Muscle of back (tissue), 11 donors: Measurements from ENCODE around the gene APOA5. TPM values are rescaled to one million over a fixed set of nuclear protein-coding genes. Genes with fewer than 3 reads are reported as not detected.
"Not testable (repeated sequence)": the region's sequence is repeated elsewhere in the genome, so short reads cannot be mapped to it uniquely, and the experiment has no call there.

Experiments
- DNase-seq, 3 donors: peaks; one replicate each; pipeline versions ENCODE4 v3.0.0 to v3.0.0-alpha.2; 2013
- polyA plus RNA-seq, 10 donors: library from polyadenylated mRNA; unstranded; fragments of 120-200 nt; gene quantifications; one replicate each; pipeline ENCODE4 v1.2.1, GENCODE V29; 2013; ENCODE audit not compliant: insufficient read length in 10 of 10

Gene APOA5
- polyA plus RNA-seq, 10 donors, result not detected

DNA sequence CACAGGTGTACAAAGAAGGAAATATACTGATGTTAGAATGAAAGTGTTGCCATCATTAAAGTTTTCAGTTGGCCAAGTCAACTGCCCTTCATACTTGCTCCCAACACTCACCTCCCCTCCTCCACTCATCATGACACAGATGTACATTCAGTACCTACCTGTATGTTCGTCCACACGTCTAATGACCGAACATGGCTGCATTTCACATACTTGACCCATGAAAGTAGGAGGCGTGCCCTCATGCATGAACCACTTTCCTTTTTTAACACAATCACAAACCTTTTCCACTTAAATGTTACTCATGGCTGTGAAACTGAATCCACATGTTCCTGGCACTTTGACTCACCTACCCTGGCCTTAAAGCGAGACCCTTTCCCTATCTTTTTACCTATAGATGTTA lies 15.7 kb downstream of the APOA5 start:
- no peak for DNase-seq

DNA sequence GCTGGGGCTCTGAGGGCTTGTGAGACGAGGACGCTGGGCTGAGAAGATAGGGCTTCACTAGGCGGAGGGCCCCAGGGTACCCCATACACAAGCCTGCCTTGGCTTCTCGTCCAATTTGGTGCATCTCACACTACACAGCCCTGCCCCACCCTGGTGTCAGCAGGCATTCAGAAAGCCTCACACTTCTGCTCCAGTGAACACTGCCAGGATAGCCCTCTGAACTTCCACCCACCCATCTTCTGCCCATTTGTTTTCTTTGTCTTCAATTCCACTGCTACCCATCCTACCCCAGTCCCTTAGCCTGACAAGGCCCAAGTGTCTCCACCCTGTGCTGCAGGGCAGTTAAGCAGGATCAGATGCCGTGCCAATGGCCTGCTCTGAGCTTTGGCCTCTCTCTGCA lies 17.0 kb downstream of the APOA5 start:
- no peak for DNase-seq

DNA sequence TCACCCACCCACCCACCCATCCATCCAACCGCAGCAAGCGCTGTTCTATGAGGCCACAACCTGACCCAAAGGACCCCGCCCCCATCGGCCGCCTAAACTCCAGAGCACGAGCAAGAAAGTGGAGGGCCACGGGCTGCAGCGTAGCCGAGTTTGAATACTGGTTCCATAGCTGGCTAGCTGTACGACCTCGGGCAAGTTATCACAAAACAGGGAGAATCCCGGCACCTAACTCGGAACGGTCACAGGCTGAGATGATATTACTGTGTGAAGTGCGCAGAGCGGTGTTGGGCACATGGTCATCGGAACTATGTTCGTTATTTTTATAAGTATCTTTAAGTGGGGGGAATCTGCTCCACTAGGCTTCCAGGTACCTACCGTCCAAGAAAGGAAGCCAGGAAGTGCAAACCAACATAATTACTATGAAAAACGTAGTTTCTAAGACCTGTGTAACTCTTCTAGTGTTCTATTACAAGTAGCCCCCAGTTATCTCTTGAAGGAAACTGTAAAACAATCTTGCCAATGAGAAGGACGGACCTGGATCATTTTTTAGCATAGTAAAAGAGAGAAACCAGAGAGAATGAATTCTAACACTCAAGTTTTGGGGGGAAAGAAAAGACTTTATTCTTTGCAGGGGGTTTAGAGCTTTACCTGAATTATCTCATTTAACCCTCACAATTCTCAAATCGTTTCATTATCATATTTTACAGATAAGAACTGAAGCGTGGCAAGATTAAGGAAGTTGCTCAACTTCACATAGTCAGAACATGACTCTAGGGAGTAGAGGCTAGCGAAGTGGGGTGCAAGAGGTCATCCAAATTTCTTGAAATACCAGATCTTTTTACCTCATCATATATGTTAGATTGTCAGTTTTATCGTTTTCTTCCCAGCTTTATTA lies 18.2 kb downstream of the APOA5 start:
- no peak for DNase-seq

DNA sequence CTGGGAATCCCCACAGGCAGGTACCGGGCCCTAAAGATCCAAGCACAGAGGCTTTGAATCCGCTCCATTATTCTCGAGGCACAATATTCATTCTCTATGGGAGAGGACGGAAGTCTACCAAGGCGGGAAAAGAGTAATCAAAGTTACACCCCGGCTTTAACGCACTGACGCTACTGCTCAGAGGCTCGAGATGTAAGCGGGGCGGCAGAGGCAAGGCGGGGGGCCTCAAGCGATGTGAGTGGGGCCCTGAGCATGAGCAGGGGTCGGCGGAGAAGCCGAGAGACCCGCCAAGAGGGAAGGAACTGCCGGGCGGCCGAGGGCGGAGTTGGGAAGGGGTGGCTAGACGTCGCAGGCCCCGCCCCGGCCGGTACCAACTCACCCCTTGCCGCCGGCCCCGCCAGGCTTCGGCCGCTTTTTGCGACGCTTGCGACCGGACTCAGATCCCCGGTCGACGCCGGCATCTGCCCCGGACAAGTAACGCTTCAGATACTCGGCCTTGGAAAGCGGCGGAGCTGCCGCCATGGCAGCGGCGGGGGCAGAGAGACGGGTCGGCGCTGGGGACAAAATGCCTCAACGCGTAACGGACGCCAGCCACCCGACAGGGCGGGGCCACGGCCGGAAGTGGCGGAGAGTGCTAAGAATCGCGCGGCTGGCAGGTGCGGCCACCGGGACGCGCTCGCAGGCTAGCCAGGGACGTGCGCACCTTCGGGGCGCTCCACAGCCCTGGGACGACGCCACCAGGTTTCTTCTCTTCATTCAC lies 19.1 kb downstream of the APOA5 start, which contains the start of gene BUD13:
Gene BUD13, minus strand, starts transcription at position 545 of the 760 bp plus-strand sequence. Its CDS starts 23 bp downstream, at position 522.
- DNase-seq, result peak; percentile 84 to 97 (median 90)

DNA sequence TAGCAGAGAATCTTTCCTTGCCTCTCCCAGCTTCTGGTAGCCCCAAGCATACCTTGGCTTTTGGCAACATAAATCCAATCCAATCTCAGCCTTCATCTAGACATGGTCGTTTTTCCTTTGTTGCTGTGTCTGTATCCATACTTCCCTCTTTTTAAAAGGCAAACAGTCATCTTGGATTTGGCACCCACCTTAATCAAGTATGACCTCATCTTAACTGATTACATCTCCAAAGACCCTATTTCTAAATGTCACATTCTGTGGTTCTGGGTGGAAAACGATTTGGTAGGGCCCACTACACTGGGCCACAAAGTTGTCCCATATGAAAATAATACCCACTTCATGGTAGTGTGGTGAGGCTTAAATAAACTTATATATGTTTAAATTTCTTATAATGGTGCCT lies 19.7 kb downstream of the APOA5 start:
- peak in 1 of 3 donors; percentile 26 for DNase-seq

DNA sequence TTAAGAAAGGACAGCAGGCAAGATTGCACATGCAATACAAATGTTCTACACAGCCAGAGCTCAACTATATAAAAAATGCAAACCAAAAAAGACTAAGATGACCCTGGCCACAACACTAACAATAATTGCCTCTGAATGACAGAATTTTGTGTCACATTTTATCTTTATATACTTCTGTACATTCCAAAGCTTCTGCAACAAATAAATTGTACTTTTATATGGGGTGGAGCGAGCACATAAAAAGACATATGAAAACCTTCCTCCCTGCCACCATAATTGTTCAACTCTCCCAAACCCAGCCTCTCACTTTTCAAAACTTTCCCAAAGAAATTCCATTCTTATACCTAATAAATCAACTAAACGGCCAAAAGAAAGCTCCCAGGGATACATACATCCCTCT lies 29.5 kb downstream of the APOA5 start:
- DNase-seq, result no peak

DNA sequence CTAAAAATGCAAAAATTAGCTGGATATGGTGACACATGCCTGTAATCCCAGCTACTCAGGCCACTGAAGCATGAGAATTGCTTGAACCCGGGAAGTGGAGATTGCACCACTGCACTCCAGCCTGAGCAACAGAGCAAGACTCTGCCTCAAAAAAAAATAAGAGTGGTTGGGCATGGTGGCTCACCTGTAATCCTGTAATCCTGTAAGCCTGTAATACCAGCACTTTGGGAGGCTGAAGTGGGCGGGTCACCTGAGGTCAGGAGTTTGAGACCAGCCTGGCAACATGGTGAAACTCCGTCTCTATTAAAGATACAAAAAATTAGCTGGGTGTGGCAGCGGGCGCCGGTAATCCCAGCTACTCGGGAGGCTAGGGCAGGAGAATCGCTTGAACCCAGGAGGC lies 35.6 kb downstream of the APOA5 start:
- not testable (repeated sequence) for DNase-seq

DNA sequence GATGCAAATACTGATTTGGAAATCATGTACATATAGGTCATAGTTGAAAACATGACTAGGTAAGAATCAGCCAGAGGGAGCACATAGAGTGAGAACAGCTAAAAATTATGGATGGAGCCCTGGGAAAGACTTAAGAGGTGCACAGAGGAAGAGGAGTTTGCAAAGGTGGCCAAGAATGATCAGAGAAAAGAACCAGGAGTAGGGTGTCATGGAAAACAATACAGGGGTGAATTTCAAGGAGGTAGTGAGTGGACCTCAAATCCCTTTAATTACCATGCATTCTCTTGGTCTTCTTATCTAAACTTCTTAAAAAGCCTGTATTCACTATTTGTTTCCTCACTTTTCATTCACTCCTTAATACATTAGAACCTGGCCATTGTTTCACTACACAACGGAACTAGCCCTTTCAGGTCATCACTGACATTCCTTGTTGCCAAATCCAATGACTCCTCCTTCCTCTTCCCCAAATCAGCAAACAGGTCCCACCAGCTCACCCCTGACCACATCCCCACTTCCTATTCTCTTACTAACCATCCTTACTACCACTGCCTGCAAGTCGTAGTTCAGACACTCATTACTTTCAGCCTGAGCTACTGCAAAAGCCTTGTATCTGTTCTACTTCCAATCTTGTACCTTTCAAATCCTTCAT lies 41.5 kb downstream of the APOA5 start:
- DNase-seq, result no peak

DNA sequence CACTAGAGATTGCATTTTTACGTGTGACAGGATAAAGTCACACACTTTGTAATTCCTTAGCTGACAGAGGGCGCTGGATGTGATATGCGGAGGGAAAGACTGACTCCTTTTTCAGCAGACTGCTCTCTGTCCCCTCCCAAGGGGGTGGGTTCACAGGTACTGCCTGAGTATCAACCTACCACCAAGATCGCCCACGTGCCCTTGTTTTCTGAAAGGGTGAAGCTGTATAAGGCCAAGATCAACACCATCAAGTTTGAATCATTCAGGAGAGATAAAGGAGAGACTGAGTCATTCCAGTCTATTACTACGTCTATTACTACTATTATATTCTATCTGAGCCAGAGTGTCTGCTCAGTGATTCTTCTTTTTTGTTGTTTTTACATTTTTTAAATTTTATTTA lies 49.6 kb downstream of the APOA5 start:
- DNase-seq, result no peak

DNA sequence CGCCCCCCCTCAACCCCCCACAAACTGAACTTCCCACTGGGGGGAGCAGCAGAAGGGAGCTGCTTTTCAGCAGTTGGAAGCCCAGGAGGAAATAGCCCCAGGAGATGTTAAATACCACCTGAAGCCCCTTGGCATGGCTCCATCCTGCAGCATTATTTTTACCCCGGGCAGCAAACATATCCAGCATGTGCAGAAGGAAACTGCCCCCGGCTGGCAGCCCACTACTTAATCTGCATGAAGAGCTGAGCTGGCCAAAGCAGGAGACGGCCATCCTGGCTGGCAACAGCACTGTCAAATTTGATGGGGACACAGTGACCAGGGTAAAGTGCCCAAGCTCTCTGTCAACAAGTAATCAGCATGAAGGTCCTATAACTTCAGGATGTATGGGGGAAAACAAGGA lies 50.9 kb downstream of the APOA5 start:
- no peak for DNase-seq

Other genes with a start within 250 kb of the APOA5 start
- 10 to 100 TPM; 16.9 to 23.8 (median 18.0) TPM for gene BUD13, start 18.9 kb downstream of the APOA5 start, polyA plus RNA-seq
- gene ZPR1, start 3.9 kb downstream of the APOA5 start, polyA plus RNA-seq, result 10 to 100 TPM; 35.7 to 46.6 (median 38.7) TPM
- gene APOA4, start 31.4 kb upstream of the APOA5 start, polyA plus RNA-seq, result under 1 TPM in 1 of 10 donors, not detected in 9; 0.88 TPM
- gene APOC3, start 38.0 kb upstream of the APOA5 start, polyA plus RNA-seq, result 1 to 10 TPM in 2 of 10 donors, not detected in 8; 1.3 to 1.8 TPM
- gene APOA1, start 45.7 kb upstream of the APOA5 start, polyA plus RNA-seq, result 1 to 10 TPM in 9 of 10 donors, under 1 TPM in 1; 0.74 to 6.2 (median 1.7) TPM